Naive thymus-derived CD8-positive, alpha-beta T cell (primary cell): ENCODE results near the gene COPS6. TPM values are rescaled to one million over a fixed set of nuclear protein-coding genes. Genes with fewer than 3 reads are reported as not detected.
"Not testable (repeated sequence)": the region's sequence is repeated elsewhere in the genome, so short reads cannot be mapped to it uniquely, and the experiment has no call there.

Source experiments
- ATAC-seq, 2 donors: fragments of 150-1000 bp; cut with Tn5 transposase in 1 of 2; sonication (Bioruptor Pico), chemical (Tn5 transposase) in 1 of 2; 1 replicate in 1 of 2; 2 replicates in 1 of 2; pipeline ENCODE4 v1.10.0; 2021; ENCODE audit warnings: mild to moderate bottlenecking in 2 of 2, moderate library complexity in 2 of 2
- POLR2A ChIA-PET: fragments of 350-600 bp; sonication (Branson Sonifier 250); formaldehyde crosslinking; loops from one replicate; lab custom pipeline; 2021; ENCODE audit warnings: antibody characterized with exemption; lab: Charles Lee
- DNase-seq, 10 donors: peaks; one replicate each; pipeline versions ENCODE4 v3.0.0 to v3.0.0-alpha.2; 2020 to 2022
- H3K27ac Mint-ChIP-seq, 10 donors: one replicate each; pipeline ENCODE4 v1.8.0; 2020 to 2022; ENCODE audit warnings: mild to moderate bottlenecking in 10 of 10, mixed read lengths in 10 of 10, moderate library complexity in 4 of 10, inconsistent platforms in 1 of 10
- H3K27me3 Mint-ChIP-seq, 5 donors: one replicate each; pipeline ENCODE4 v1.8.0; 2021 to 2022; ENCODE audit warnings: mixed read lengths in 5 of 5
- H3K36me3 Mint-ChIP-seq, 3 donors: one replicate each; pipeline ENCODE4 v1.8.0; 2020 to 2022; ENCODE audit warnings: mixed read lengths in 3 of 3, mild to moderate bottlenecking in 2 of 3, inconsistent platforms in 1 of 3
- H3K4me1 Mint-ChIP-seq, 4 donors: one replicate each; pipeline ENCODE4 v1.8.0; 2021 to 2022; ENCODE audit warnings: mixed read lengths in 4 of 4
- H3K4me3 Mint-ChIP-seq, 10 donors: one replicate each; pipeline ENCODE4 v1.8.0; 2020 to 2022; ENCODE audit warnings: mild to moderate bottlenecking in 10 of 10, mixed read lengths in 10 of 10, moderate library complexity in 6 of 10, inconsistent platforms in 1 of 10
- H3K9me3 Mint-ChIP-seq, 9 donors: one replicate each; pipeline ENCODE4 v1.8.0; 2020 to 2022; ENCODE audit warnings: mixed read lengths in 9 of 9, mild to moderate bottlenecking in 3 of 9, inconsistent platforms in 1 of 9, moderate library complexity in 1 of 9
- polyA plus RNA-seq, 3 donors: library from polyadenylated mRNA; unstranded; fragments of 300-500 nt; fragmentation: Illumina TruSeq; gene quantifications; one replicate each; pipeline ENCODE4 v1.2.3, GENCODE V29; 2021
- total RNA-seq, 8 experiments: library from RNA in 2 of 8; stranded (reverse) in 2 of 8; gene quantifications; one replicate each; pipeline ENCODE4 v1.2.3 and lab custom pipeline; 2021 to 2026

COPS6 gene
- total and polyA plus RNA-seq, 5 experiments from 2014 or later = 72.0 to 145 (median 107) TPM

DNA sequence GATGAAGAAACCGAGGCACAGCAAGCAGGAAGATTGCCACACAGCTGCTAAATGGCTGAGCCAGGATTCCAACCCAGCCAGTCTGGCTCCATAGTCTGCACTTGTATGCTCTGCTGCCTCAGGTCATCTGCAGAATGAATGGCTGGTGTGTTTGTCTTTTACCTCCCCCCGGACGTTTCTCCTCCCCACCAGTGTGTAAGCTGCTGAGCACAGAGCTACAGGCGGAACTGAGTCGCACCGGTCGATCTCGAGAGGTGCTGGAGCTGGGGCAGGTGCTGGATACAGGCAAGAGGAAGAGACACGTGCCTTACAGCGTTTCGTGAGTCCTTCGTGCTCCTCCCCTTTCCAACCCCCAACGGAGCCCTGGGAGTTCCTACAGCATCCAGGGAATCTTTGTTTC is 33.3 kb downstream of the COPS6 start:
- Mint-ChIP-seq H3K27ac (peak overlapping the region in 7 of 10 donors; percentile 25 to 77 (median 65)), H3K27me3 (no peaks in the 10 kb centered on the region), H3K9me3 (no peaks in the 10 kb centered on the region), H3K4me1 (peaks cover 17 to 63% (median 49%) of the 10 kb centered on the region in 4 donors), H3K36me3 (peaks cover 0 to 5% (median 0%) of the 10 kb centered on the region in 3 donors), H3K4me3 (peak overlapping the region in 2 of 10 donors; percentile 10 to 33)
- no peak for ATAC-seq
- POLR2A ChIA-PET = interaction anchor here (0.6 to 15.9 kb wide), 2 partner anchors 20 to 99 kb away, joined by 4 to 252 read pairs; partner anchors contain the start of genes AP4M1 and MCM7
- no peak for DNase-seq

DNA sequence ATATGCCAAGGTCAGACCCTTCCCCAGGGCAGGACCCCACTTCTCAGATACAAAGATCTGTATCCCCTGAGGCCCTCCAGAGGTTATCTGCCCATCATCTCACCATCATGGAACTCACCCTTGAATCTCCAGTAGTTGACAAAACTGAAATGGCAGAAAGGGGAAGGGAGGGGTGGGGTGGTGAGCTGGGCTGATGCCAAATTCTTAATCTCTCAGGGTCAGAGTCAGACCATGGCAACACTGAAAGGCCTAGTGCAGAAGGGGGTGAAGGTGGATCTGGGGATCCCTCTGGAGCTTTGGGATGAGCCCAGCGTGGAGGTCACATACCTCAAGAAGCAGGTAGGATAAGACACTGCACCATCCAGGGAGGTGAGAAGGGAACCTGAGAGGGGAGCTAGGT is 33.8 kb downstream of the COPS6 start:
- DNase-seq (no peak), ATAC-seq (no peak)
- peak overlapping the region in 2 of 10 donors; percentile 19 to 67 for H3K4me3 Mint-ChIP-seq
- peak overlapping the region in 6 of 10 donors; percentile 25 to 79 (median 74) for H3K27ac Mint-ChIP-seq
- H3K36me3 Mint-ChIP-seq = peaks cover 0 to 5% (median 0%) of the 10 kb centered on the region in 3 donors
- POLR2A ChIA-PET = interaction anchor here (0.6 to 15.9 kb wide), 3 partner anchors 12 to 98 kb away, joined by 4 to 252 read pairs (median 4); partner anchors contain the start of genes AP4M1 and MCM7
- H3K4me1 Mint-ChIP-seq = peaks cover 17 to 63% (median 50%) of the 10 kb centered on the region in 4 donors
- no peaks in the 10 kb centered on the region for H3K9me3 Mint-ChIP-seq
- no peaks in the 10 kb centered on the region for H3K27me3 Mint-ChIP-seq

DNA sequence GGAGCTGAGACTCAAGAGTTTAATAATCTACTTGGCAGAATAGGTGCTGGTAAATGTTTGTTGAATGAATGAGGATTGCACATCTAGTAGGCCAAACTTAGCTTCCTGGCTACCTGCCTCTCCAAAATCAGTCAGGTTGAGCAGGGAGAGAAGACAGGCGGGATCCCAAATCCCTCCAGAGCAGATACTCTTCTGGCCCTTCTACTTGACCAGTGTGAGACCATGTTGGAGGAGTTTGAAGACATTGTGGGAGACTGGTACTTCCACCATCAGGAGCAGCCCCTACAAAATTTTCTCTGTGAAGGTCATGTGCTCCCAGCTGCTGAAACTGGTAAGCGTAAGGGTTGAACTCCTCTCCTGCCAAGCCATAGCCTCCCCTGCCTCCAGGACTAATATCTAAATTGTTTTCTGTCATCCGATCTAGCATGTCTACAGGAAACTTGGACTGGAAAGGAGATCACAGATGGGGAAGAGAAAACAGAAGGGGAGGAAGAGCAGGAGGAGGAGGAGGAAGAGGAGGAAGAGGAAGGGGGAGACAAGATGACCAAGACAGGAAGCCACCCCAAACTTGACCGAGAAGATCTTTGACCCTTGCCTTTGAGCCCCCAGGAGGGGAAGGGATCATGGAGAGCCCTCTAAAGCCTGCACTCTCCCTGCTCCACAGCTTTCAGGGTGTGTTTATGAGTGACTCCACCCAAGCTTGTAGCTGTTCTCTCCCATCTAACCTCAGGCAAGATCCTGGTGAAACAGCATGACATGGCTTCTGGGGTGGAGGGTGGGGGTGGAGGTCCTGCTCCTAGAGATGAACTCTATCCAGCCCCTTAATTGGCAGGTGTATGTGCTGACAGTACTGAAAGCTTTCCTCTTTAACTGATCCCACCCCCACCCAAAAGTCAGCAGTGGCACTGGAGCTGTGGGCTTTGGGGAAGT is 35.8 kb downstream of the COPS6 start:
- peaks cover 19 to 58% (median 48%) of the 10 kb centered on the region in 4 donors for H3K4me1 Mint-ChIP-seq
- ATAC-seq = no peak
- peak overlapping the region in 9 of 10 donors; percentile 43 to 99 (median 98) for H3K4me3 Mint-ChIP-seq

DNA sequence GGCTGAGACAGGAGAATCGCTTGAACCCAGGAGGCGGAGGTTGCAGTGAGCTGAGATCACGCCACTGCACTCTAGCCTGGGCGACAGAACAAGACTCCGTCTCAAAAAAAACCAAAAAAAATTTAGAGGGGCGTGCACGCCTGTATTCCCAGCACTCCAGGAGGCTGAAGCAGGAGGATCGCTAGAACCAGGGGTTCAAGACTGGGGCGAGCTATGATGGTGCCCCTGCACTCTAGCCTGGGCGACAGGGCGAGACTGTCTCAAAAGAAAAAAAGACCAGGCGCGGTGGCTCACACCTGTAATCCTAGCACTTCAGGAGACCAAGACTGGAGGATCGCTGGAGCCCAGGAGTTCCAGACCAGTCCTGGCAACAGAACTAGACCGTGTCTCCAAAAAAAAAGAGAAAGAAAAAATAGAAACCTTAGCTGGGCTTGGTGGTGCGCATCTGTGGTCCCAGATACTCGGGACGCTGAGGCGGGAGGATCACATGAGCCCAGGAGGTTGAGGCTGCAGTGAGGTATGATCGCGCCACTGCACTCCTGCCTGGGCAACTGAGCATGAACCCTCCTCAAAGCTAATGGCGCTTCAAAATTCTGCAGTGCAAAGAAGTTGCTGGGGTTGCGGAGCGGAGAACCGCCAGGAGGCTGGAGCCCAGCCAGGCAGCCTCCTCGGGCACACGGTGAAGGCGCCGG is 37.6 kb downstream of the COPS6 start:
- Mint-ChIP-seq H3K27ac (peak overlapping the region; percentile 99 to 100 (median 100)), H3K9me3 (no peaks in the 10 kb centered on the region), H3K36me3 (peaks cover 0 to 5% (median 0%) of the 10 kb centered on the region in 3 donors), H3K4me1 (peaks cover 13 to 50% (median 44%) of the 10 kb centered on the region in 4 donors), H3K27me3 (no peaks in the 10 kb centered on the region), H3K4me3 (peak overlapping the region; percentile 97 to 100 (median 99))
- POLR2A ChIA-PET = interaction anchor here (0.6 to 15.9 kb wide), 29 partner anchors 8 to 311 kb away, joined by 3 to 252 read pairs (median 4); partner anchors contain the start of genes AP4M1, COPS6, GAL3ST4 and GPC2
- ATAC-seq = peak in 1 of 2 donors; percentile 1
- DNase-seq = peak in 1 of 10 donors; percentile 6

More for the DNA sequence above, 35.8 kb downstream of the COPS6 start:
- Mint-ChIP-seq H3K27ac (peak overlapping the region in 9 of 10 donors; percentile 30 to 100 (median 74)), H3K9me3 (no peaks in the 10 kb centered on the region), H3K36me3 (peaks cover 0 to 5% (median 0%) of the 10 kb centered on the region in 3 donors), H3K27me3 (no peaks in the 10 kb centered on the region)
- POLR2A ChIA-PET = interaction anchor here (0.6 to 15.9 kb wide), 12 partner anchors 10 to 304 kb away, joined by 3 to 252 read pairs (median 4); partner anchors contain the start of genes AP4M1, COPS6, LAMTOR4 and MCM7
- no peak for DNase-seq

DNA sequence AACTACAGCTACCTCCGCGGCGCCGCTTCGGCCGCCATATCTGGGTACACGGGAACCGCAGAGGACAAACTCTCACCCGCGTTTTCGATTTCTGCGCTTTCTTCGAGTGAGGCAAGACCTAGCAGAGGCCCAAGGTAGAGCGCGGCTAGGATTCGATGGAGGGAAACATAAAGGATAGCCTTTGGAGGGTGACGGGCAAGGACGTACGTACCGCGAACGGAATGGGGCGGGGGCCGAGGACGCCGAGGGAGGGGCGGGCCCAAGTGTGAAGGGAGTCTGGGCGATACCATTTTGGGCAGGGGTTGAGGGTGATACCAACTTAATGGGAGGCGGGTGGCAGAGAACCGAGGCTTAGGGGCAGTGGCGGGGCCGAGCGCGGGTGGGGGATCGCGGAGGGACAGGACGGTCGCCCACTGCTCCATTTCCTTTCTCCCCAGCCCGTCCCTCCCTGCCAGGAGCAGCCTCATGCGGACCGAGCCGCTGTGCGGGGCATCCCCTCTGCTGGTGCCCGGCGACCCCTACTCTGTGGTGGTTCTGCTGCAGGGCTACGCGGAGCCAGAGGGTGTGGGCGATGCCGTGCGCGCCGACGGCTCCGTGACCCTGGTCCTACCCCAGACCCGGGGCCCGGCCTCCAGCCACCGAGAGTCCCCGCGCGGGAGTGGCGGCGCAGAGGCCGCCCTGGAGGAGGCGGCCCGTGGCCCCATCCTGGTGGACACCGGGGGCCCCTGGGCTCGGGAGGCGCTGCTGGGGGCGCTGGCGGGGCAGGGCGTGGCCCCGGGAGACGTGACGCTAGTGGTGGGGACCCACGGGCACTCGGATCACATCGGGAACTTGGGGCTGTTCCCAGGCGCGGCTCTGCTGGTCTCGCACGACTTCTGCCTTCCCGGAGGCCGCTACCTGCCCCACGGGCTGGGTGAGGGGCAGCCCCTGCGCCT is 38.4 kb downstream of the COPS6 start, which contains the start of gene MBLAC1:
MBLAC1 (plus strand) TSS at position 37 of the 935 bp plus-strand sequence; CDS start at position 466, 429 bp downstream.
- Mint-ChIP-seq H3K36me3 (peaks cover 0 to 5% (median 0%) of the 10 kb centered on the region in 3 donors), H3K4me3 (peak within 1 kb of the TSS; percentile 97 to 100 (median 99)), H3K27ac (peak within 1 kb of the TSS; percentile 99 to 100 (median 100)), H3K4me1 (peaks cover 14 to 49% (median 45%) of the 10 kb centered on the region in 4 donors), H3K9me3 (no peaks in the 10 kb centered on the region), H3K27me3 (no peaks in the 10 kb centered on the region)
- ATAC-seq = peak; percentile 75 to 77
- POLR2A ChIA-PET = interaction anchor here (0.6 to 15.9 kb wide), 31 partner anchors 7 to 310 kb away, joined by 3 to 252 read pairs (median 5); partner anchors contain the start of genes AP4M1, COPS6, GAL3ST4 and GPC2
- peak; percentile 84 to 98 (median 91) for DNase-seq

DNA sequence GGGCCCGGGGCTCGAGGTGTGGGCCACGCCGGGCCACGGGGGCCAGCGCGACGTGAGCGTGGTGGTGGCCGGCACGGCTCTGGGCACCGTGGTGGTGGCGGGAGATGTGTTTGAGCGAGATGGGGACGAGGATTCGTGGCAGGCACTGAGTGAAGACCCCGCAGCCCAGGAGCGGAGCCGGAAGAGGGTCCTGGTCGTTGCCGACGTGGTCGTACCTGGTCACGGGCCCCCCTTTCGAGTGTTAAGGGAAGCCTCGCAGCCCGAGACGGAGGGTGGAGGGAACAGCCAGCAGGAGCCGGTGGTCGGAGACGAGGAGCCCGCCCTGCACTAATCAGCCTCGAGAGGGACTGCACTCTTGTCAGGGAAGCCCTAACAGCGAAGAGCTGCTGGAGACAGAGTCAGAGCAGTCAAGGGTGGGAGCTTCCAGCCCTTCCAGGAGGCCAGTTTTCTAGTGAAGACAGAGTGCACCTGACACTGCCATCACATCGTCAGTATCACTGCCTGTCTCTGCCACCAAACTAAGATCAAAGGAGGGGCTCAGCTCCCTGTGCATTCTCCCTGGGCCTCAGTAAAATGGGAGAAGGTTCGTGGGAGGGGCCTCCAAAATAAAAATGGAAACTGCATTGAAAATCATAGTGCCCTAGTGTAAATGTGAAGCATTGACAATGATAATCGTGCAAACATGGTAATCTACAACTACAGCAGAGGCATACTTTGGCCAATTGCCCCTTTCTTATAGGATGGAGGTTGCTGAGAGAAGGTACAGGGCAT is 39.3 kb downstream of the COPS6 start:
- Mint-ChIP-seq H3K27ac (peak overlapping the region in 9 of 10 donors; percentile 50 to 90 (median 85)), H3K4me1 (peaks cover 19 to 52% (median 50%) of the 10 kb centered on the region in 4 donors), H3K36me3 (peaks cover 0 to 2% (median 0%) of the 10 kb centered on the region in 3 donors), H3K4me3 (peak overlapping the region; percentile 73 to 99 (median 83)), H3K9me3 (no peaks in the 10 kb centered on the region), H3K27me3 (no peaks in the 10 kb centered on the region)
- POLR2A ChIA-PET = interaction anchor here (0.6 to 15.9 kb wide), 14 partner anchors 8 to 302 kb away, joined by 3 to 252 read pairs (median 4); partner anchors contain the start of genes AP4M1, COPS6, GPC2 and LAMTOR4
- DNase-seq = peak in 4 of 10 donors; percentile 11 to 38 (median 32)
- peak; percentile 9 to 11 for ATAC-seq

DNA sequence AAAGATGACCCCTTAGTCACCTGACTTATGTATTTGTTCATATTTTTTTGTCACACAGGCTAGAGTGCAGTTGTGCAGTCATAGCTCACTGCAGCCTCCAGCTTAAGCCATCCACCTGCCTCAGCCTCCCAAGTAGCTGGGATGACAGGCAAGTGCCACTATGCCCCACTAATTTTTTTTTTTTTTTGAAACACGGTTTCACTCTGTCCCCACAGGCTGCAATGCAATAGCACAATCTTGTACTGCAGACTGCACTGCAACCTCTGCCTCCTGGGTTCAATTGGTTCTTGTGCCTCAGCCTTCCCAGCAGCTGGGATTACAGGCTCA is 39.8 kb downstream of the COPS6 start:
- Mint-ChIP-seq H3K9me3 (no peaks in the 10 kb centered on the region), H3K27me3 (no peaks in the 10 kb centered on the region), H3K4me3 (peak overlapping the region; percentile 73 to 99 (median 83)), H3K36me3 (no peaks in the 10 kb centered on the region), H3K4me1 (peaks cover 19 to 53% (median 50%) of the 10 kb centered on the region in 4 donors), H3K27ac (peak overlapping the region in 7 of 10 donors; percentile 7 to 88 (median 82))
- POLR2A ChIA-PET = interaction anchor here (0.6 to 15.9 kb wide), 14 partner anchors 8 to 302 kb away, joined by 3 to 252 read pairs (median 3); partner anchors contain the start of genes AP4M1, COPS6, GPC2 and LAMTOR4
- DNase-seq (no peak), ATAC-seq (no peak)

DNA sequence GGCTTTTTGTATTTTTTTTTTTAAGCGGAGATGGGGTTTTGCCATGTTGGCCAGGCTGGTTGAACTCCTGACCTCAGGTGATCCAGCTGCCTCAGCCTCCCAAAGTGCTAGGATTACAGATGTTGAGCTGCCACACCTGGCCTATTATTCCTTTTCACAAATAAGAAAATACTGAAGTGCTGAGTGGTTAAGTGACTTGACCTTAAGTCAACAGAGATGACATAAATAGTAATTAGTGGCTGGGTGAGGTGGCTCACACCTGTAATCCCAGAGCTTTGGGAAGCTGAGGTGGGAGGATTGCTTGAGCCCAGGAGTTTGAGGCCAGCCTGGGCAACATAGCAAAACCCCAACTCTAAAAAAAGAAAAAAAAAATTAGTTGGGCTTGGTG is 41.4 kb downstream of the COPS6 start:
- POLR2A ChIA-PET = interaction anchor here (0.6 to 15.9 kb wide), 8 partner anchors 10 to 136 kb away, joined by 3 to 252 read pairs (median 7); partner anchors contain the start of genes AP4M1, CNPY4, GPC2 and LAMTOR4
- not testable (repeated sequence) for DNase-seq, H3K36me3 Mint-ChIP-seq, H3K27me3 Mint-ChIP-seq, H3K9me3 Mint-ChIP-seq, H3K27ac Mint-ChIP-seq, ATAC-seq, H3K4me3 Mint-ChIP-seq
- H3K4me1 Mint-ChIP-seq = peaks cover 14 to 41% (median 39%) of the 10 kb centered on the region in 4 donors

DNA sequence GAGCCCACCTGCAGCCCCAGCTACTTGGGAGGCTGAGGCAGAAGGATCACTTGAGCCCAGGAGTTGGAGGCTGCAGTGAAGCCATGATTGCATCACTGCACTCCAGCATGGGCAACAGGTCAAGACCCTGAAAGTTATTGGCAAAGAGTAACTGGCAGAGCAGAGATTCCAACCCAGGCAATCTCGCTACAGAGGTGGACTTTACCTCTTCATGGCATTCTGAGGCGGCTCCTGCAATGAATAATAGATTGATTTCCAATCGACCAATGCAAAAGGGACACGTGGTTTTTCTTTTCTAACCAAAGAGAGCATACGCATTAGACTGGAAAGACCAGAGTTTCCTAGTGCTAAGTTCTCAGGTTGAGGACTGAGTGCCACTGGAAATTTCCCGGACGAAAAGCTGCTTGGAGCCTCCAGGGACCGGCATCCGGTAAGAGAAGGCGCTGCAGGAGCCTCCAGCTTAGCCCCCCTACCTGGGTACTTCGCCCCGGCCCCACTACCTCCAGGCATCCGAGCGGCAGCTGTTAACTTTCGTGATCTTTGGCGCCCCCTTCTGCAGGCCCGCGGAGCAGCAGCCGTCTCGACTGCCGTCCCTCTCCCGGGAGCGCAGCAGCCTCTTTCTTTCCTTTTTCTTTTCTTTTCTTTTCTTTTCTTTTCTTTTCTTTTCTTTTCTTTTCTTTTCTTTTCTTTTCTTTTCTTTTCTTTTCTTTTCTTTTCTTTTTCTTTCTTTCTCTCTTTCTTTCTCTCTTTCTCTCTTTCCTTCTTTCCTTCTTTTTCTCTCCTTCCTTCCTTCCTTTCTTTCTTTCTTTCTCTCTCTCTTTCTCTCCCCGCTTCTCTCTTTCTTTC is 42.1 kb downstream of the COPS6 start:
- no peaks in the 10 kb centered on the region for H3K36me3 Mint-ChIP-seq
- H3K9me3 Mint-ChIP-seq = no peaks in the 10 kb centered on the region
- DNase-seq = peak; percentile 70 to 89 (median 82)
- H3K4me3 Mint-ChIP-seq = peak overlapping the region in 4 of 10 donors; percentile 8 to 31 (median 17)
- H3K27ac Mint-ChIP-seq = peak overlapping the region in 2 of 10 donors; percentile 4 to 22
- peaks cover 14 to 35% (median 34%) of the 10 kb centered on the region in 4 donors for H3K4me1 Mint-ChIP-seq
- POLR2A ChIA-PET = interaction anchor here (0.6 to 15.9 kb wide), 9 partner anchors 11 to 298 kb away, joined by 3 to 252 read pairs (median 5); partner anchors contain the start of genes AP4M1, CNPY4, GPC2 and MCM7
- H3K27me3 Mint-ChIP-seq = no peaks in the 10 kb centered on the region
- ATAC-seq = no peak
